IMR-90 (cell line): Measurements from ENCODE around the gene HRH1. TPM values are rescaled to one million over a fixed set of nuclear protein-coding genes. Genes with fewer than 3 reads are reported as not detected.

ENCODE experiments used
- ATAC-seq: fragments of 200-7000 bp; cut with Tn5 transposase; 2 replicates; pipeline ENCODE4 v1.9.1; 2020; ENCODE audit warnings: low read depth, mild to moderate bottlenecking, moderate library complexity
- BruUV-seq: library from RNA; stranded (reverse); fragments of 400-500 nt; replicated peaks from 2 replicates; lab custom pipeline; 2021; lab: Mats Ljungman, UMichigan
- CTCF ChIA-PET: fragments of 300-600 bp; formaldehyde crosslinking; extraction: SDS; loops from one replicate; lab custom pipeline; 2021; ENCODE audit warnings: antibody characterized with exemption; lab: Yijun Ruan, JAX
- POLR2A ChIA-PET: fragments of 300-600 bp; sonication (Branson Sonifier 250); formaldehyde crosslinking; loops from one replicate; lab custom pipeline; 2022; ENCODE audit warnings: antibody characterized with exemption; ENCODE audit not compliant: unreplicated experiment; lab: Charles Lee
- DNase-seq: peaks from one replicate; pipeline ENCODE4 v3.0.0; 2013
- H2AFZ ChIP-seq: replicated peaks from 2 replicates; pipeline ENCODE3; 2013; ENCODE audit warnings: low read length, mild to moderate bottlenecking; ENCODE audit not compliant: poor library complexity
- H2AK5ac ChIP-seq: 2 replicates; pipeline ENCODE4 v1.6.1; 2013; ENCODE audit warnings: low read depth, low read length, inconsistent platforms
- H2AK9ac ChIP-seq: replicated peaks from 2 replicates; pipeline ENCODE3; 2013; ENCODE audit warnings: mild to moderate bottlenecking, low read depth, low read length, moderate library complexity; ENCODE audit not compliant: poor library complexity
- H2BK120ac ChIP-seq: 2 replicates; pipeline ENCODE4 v1.6.1; 2013; ENCODE audit warnings: low read depth, low read length, inconsistent platforms
- H2BK15ac ChIP-seq: 3 replicates; pipeline ENCODE4 v1.6.1; 2013; ENCODE audit warnings: low read depth, low read length, inconsistent platforms
- H2BK20ac ChIP-seq: 2 replicates; pipeline ENCODE4 v1.6.1; 2013; ENCODE audit warnings: low read depth, mild to moderate bottlenecking, inconsistent platforms, low read length, moderate library complexity
- H2BK5ac ChIP-seq: 2 replicates; pipeline ENCODE4 v1.6.1; 2013; ENCODE audit warnings: mild to moderate bottlenecking, low read depth, low read length, inconsistent platforms; ENCODE audit not compliant: poor library complexity, severe bottlenecking
- H3K14ac ChIP-seq: replicated peaks from 2 replicates; pipeline ENCODE4 v1.6.1; 2013; ENCODE audit warnings: low read depth, low read length, inconsistent platforms
- H3K18ac ChIP-seq: 2 replicates; pipeline ENCODE4 v1.6.1; 2013; ENCODE audit warnings: low read depth, low read length, control low read depth
- H3K23ac ChIP-seq: 2 replicates; pipeline ENCODE4 v1.6.1; 2013; ENCODE audit warnings: low read depth, low read length, inconsistent platforms
- H3K27ac ChIP-seq: 2 replicates; pipeline ENCODE4 v1.5.1; 2013; ENCODE audit warnings: mild to moderate bottlenecking, control low read depth, low read length; ENCODE audit not compliant: insufficient read depth
- H3K27me3 ChIP-seq: 2 replicates; pipeline ENCODE4 v1.6.1; 2013; ENCODE audit warnings: low read length; ENCODE audit not compliant: control insufficient read depth, insufficient read depth
- H3K36me3 ChIP-seq: 2 replicates; pipeline ENCODE4 v1.6.1; 2013; ENCODE audit warnings: low read length, mixed read lengths; ENCODE audit not compliant: control insufficient read depth, insufficient read depth
- H3K4ac ChIP-seq: 2 replicates; pipeline ENCODE4 v1.6.1; 2013; ENCODE audit warnings: low read depth, low read length, inconsistent platforms
- H3K4me1 ChIP-seq: 2 replicates; pipeline ENCODE4 v1.6.1; 2013; ENCODE audit warnings: low read length, mixed read lengths; ENCODE audit not compliant: control insufficient read depth, insufficient read depth
- H3K4me2 ChIP-seq: 2 replicates; pipeline ENCODE4 v1.6.1; 2013; ENCODE audit warnings: low read depth, mild to moderate bottlenecking, control low read depth, low read length, moderate library complexity
- H3K4me3 ChIP-seq: 2 replicates; pipeline ENCODE4 v1.5.1; 2013; ENCODE audit warnings: low read depth, mild to moderate bottlenecking, control low read depth, low read length, moderate library complexity; ENCODE audit not compliant: insufficient read depth
- H3K56ac ChIP-seq: 2 replicates; pipeline ENCODE4 v1.6.1; 2013; ENCODE audit warnings: low read length, inconsistent platforms; ENCODE audit not compliant: insufficient read depth; ENCODE audit errors: extremely low read depth
- H3K79me1 ChIP-seq, 2 experiments: 2 replicates each; pipeline ENCODE4 v1.6.1; 2013; ENCODE audit warnings: low read length in 2 of 2, inconsistent platforms in 1 of 2, low read depth in 1 of 2
- H3K9ac ChIP-seq: 2 replicates; pipeline ENCODE4 v1.6.1; 2013; ENCODE audit warnings: low read depth, low read length, control low read depth
- H3K9me1 ChIP-seq: 2 replicates; pipeline ENCODE4 v1.6.1; 2013; ENCODE audit warnings: low read length, inconsistent platforms; ENCODE audit not compliant: insufficient read depth
- H3K9me3 ChIP-seq: 2 replicates; pipeline ENCODE4 v1.6.1; 2013; ENCODE audit warnings: low read length; ENCODE audit not compliant: control insufficient read depth, insufficient read depth
- H4K20me1 ChIP-seq: 2 replicates; pipeline ENCODE4 v1.6.1; 2013; ENCODE audit warnings: low read length, inconsistent platforms; ENCODE audit not compliant: insufficient read depth
- H4K5ac ChIP-seq: 2 replicates; pipeline ENCODE4 v1.6.1; 2013; ENCODE audit warnings: mild to moderate bottlenecking, low read depth, low read length, control low read depth
- H4K8ac ChIP-seq, 2 experiments: 2 replicates each; pipeline ENCODE4 v1.6.1; 2013; ENCODE audit warnings: low read depth in 2 of 2, low read length in 2 of 2, control low read depth in 1 of 2, inconsistent platforms in 1 of 2
- H4K91ac ChIP-seq: 2 replicates; pipeline ENCODE4 v1.6.1; 2013; ENCODE audit warnings: low read depth, low read length, inconsistent platforms; ENCODE audit not compliant: insufficient read depth
- BHLHE40 ChIP-seq: fragments of 150-350 bp; IDR thresholded peaks from 2 replicates; pipeline ENCODE4 v1.6.1; 2016; ENCODE audit warnings: mild to moderate bottlenecking, low read depth, low read length
- CEBPB ChIP-seq: IDR thresholded peaks from 2 replicates; pipeline ENCODE4 v1.6.1; 2012; ENCODE audit warnings: low read depth, low read length, improper control_type of control experiment
- CHD1 ChIP-seq: IDR thresholded peaks from 2 replicates; pipeline ENCODE4 v1.6.1; 2012; ENCODE audit warnings: low read depth, low read length, improper control_type of control experiment
- FOS ChIP-seq: fragments of 150-350 bp; IDR thresholded peaks from 2 replicates; pipeline ENCODE4 v1.6.1; 2016; ENCODE audit warnings: low read depth, low read length
- MAFK ChIP-seq: IDR thresholded peaks from 2 replicates; pipeline ENCODE4 v1.6.1; 2012; ENCODE audit warnings: low read depth, low read length, improper control_type of control experiment
- MAZ ChIP-seq: IDR thresholded peaks from 2 replicates; pipeline ENCODE4 v1.6.1; 2012; ENCODE audit warnings: low read depth, mild to moderate bottlenecking, low read length, improper control_type of control experiment, moderate library complexity, borderline replicate concordance
- MXI1 ChIP-seq: IDR thresholded peaks from 2 replicates; pipeline ENCODE4 v1.6.1; 2012; ENCODE audit warnings: low read depth, mild to moderate bottlenecking, low read length, moderate library complexity, borderline replicate concordance
- NFE2L2 ChIP-seq: fragments of 150-350 bp; IDR thresholded peaks from 2 replicates; pipeline ENCODE4 v1.6.1; 2016; ENCODE audit warnings: low read depth, mild to moderate bottlenecking, low read length
- POLR2A ChIP-seq: IDR thresholded peaks from 2 replicates; pipeline ENCODE4 v1.6.1; 2012; ENCODE audit warnings: mild to moderate bottlenecking, low read depth, low read length
- RAD21 ChIP-seq: IDR thresholded peaks from 2 replicates; pipeline ENCODE4 v1.6.1; 2012; ENCODE audit warnings: low read length, improper control_type of control experiment
- RCOR1 ChIP-seq: IDR thresholded peaks from 2 replicates; pipeline ENCODE4 v1.6.1; 2012; ENCODE audit warnings: mild to moderate bottlenecking, low read length, improper control_type of control experiment; ENCODE audit not compliant: insufficient replicate concordance
- RFX5 ChIP-seq: IDR thresholded peaks from 2 replicates; pipeline ENCODE4 v1.8.0; 2012; ENCODE audit warnings: low read depth, mild to moderate bottlenecking, low read length, moderate library complexity
- SMC3 ChIP-seq: fragments of 150-350 bp; IDR thresholded peaks from 2 replicates; pipeline ENCODE4 v1.6.1; 2016; ENCODE audit warnings: low read depth, mild to moderate bottlenecking, antibody characterized with exemption, low read length, moderate library complexity
- WGBS, 2 experiments: methylation state at CpG; one replicate each; pipeline versions ENCODE4 v1.1.5 to v1.1.7; 2013; ENCODE audit warnings: missing lambda C conversion rate in 2 of 2; ENCODE audit not compliant: insufficient read length in 1 of 2; ENCODE audit errors: extremely low coverage in 2 of 2; 5-methylcytosine and 5-hydroxymethylcytosine counted together
- dilution Hi-C: fragments of 300-500 bp; cut with HindIII; formaldehyde crosslinking; loops from one replicate; pipeline ENCODE4 v1.14.3; 2018; ENCODE audit warnings: low sequenced_read_pairs; ENCODE audit not compliant: unreplicated experiment
- in situ Hi-C: fragments of 300-500 bp; cut with MboI; formaldehyde crosslinking; loops from 3 replicates; pipeline ENCODE4 v1.14.3; 2019; ENCODE audit warnings: low sequenced_read_pairs, inconsistent platforms, mixed read lengths
- intact Hi-C: fragments of 100-400 bp; cut with micrococcal nuclease; formaldehyde crosslinking; loops from 2 replicates; pipeline ENCODE4 v1.10.0; 2022
- polyA plus RNA-seq, 3 experiments: library from polyadenylated mRNA; depleted of rRNA; stranded (reverse); fragments of >200 nt; gene quantifications; 2 replicates each; pipeline ENCODE4 v1.2.3, GENCODE V29; 2012; ENCODE audit warnings: low replicate concordance in 1 of 3
- total RNA-seq: library from RNA; depleted of rRNA; stranded (reverse); fragments of >200 nt; gene quantifications from 2 replicates; pipeline ENCODE4 v1.2.3, GENCODE V29; 2012
- TF ChIP-seq, protein P1 (sequence below): fragments of 150-350 bp; IDR thresholded peaks from 2 replicates; pipeline ENCODE4 v1.6.1; 2017; ENCODE audit warnings: mild to moderate bottlenecking, antibody characterized with exemption, low read length, low read depth
- TF ChIP-seq, protein P2 (sequence below): fragments of 150-350 bp; IDR thresholded peaks from 2 replicates; pipeline ENCODE4 v1.6.1; 2016; ENCODE audit warnings: low read depth, mild to moderate bottlenecking, low read length, moderate library complexity, borderline replicate concordance
- TF ChIP-seq, protein P3 (sequence below): conservative IDR thresholded peaks from 2 replicates; pipeline ENCODE4 v1.5.1; 2012; ENCODE audit warnings: mild to moderate bottlenecking, low read depth, low read length, improper control_type of control experiment

The HRH1 gene
- total and polyA plus RNA-seq, 2 of the 4 experiments (the other 2 are of a cell fraction): 7.6 to 16.1 TPM

DNA sequence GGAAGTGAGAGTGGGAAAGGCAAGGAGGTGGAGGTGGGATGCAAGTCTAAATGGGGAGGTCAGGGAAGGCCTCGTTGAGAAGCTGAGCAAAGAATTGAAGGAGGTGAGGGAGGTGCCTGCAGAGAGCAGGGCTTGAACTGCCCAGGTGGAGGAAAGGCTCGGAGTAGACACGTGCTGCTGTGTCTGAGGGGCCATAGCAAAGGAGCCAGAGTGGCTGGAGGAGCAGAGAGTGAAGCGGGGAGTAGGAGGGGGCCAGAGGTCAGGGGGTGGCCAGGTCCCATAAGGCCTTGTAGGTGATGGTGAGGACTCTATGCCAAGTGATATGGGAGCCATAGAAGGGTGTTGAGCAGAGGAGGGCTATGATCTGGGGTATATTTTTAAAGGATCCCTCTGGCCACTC lies 21.4 kb upstream of the HRH1 start:
- H4K91ac ChIP-seq: no peak overlapping the region; the same call in 1 of the 2 replicates
- ATAC-seq (no peak), DNase-seq (no peak)
- no peak overlapping the region for H2AK5ac ChIP-seq
- CTCF ChIA-PET: no interaction called here
- H3K56ac ChIP-seq: no peak overlapping the region
- POLR2A ChIA-PET: no interaction called here
- no peak overlapping the region for H3K9ac ChIP-seq
- dilution Hi-C loops: no loop called here
- H3K27me3 ChIP-seq: no peaks in the 10 kb centered on the region
- peak overlapping the region; percentile 27 for H2AFZ ChIP-seq
- no peak overlapping the region for H2BK15ac ChIP-seq
- H3K36me3 ChIP-seq: no peaks in the 10 kb centered on the region
- peaks cover 10% of the 10 kb centered on the region for H3K9me1 ChIP-seq
- H3K23ac ChIP-seq: no peak overlapping the region
- no peak overlapping the region for H3K4ac ChIP-seq
- no peak overlapping the region for H2BK5ac ChIP-seq
- H3K4me3 ChIP-seq: no peak overlapping the region
- H3K27ac ChIP-seq: no peak overlapping the region
- no peak for TF ChIP-seq POLR2A
- no peak for TF ChIP-seq MAFK
- no peak for TF ChIP-seq RFX5
- TF ChIP-seq RCOR1: no peak
- no peak for TF ChIP-seq CEBPB
- no peak for TF ChIP-seq RAD21
- no peak for TF ChIP-seq SMC3
- TF ChIP-seq, protein P1, sequence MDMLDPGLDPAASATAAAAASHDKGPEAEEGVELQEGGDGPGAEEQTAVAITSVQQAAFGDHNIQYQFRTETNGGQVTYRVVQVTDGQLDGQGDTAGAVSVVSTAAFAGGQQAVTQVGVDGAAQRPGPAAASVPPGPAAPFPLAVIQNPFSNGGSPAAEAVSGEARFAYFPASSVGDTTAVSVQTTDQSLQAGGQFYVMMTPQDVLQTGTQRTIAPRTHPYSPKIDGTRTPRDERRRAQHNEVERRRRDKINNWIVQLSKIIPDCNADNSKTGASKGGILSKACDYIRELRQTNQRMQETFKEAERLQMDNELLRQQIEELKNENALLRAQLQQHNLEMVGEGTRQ: no peak
- TF ChIP-seq CHD1: no peak
- TF ChIP-seq, protein P2, sequence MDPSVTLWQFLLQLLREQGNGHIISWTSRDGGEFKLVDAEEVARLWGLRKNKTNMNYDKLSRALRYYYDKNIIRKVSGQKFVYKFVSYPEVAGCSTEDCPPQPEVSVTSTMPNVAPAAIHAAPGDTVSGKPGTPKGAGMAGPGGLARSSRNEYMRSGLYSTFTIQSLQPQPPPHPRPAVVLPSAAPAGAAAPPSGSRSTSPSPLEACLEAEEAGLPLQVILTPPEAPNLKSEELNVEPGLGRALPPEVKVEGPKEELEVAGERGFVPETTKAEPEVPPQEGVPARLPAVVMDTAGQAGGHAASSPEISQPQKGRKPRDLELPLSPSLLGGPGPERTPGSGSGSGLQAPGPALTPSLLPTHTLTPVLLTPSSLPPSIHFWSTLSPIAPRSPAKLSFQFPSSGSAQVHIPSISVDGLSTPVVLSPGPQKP: no peak
- TF ChIP-seq, protein P3, sequence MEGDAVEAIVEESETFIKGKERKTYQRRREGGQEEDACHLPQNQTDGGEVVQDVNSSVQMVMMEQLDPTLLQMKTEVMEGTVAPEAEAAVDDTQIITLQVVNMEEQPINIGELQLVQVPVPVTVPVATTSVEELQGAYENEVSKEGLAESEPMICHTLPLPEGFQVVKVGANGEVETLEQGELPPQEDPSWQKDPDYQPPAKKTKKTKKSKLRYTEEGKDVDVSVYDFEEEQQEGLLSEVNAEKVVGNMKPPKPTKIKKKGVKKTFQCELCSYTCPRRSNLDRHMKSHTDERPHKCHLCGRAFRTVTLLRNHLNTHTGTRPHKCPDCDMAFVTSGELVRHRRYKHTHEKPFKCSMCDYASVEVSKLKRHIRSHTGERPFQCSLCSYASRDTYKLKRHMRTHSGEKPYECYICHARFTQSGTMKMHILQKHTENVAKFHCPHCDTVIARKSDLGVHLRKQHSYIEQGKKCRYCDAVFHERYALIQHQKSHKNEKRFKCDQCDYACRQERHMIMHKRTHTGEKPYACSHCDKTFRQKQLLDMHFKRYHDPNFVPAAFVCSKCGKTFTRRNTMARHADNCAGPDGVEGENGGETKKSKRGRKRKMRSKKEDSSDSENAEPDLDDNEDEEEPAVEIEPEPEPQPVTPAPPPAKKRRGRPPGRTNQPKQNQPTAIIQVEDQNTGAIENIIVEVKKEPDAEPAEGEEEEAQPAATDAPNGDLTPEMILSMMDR: no peak
- TF ChIP-seq BHLHE40: no peak
- TF ChIP-seq MAZ: no peak
- TF ChIP-seq NFE2L2: no peak
- TF ChIP-seq FOS: no peak
- no peak for TF ChIP-seq MXI1
- in situ Hi-C loops: no loop called here
- no peak overlapping the region for H3K18ac ChIP-seq
- H3K4me2 ChIP-seq: no peak overlapping the region
- no peaks in the 10 kb centered on the region for H3K9me3 ChIP-seq
- H4K5ac ChIP-seq: no peak overlapping the region
- peaks cover 8% of the 10 kb centered on the region for H3K4me1 ChIP-seq
- H4K8ac ChIP-seq: no peak overlapping the region
- no peak overlapping the region for H2BK120ac ChIP-seq
- H2BK20ac ChIP-seq: no peak overlapping the region
- WGBS, 2 experiments: 89% methylated on average over 3 of the region's 4 CpGs; no CpG with 5 or more reads in 1 of the 2 experiments
- no TSS peak for BruUV-seq
- intact Hi-C loops: loop anchor here (10.0 kb wide), 1 partner anchor 188 kb away; no protein-coding TSS in a partner anchor
- no peaks in the 10 kb centered on the region for H3K79me1 ChIP-seq
- H4K20me1 ChIP-seq: peaks cover 3% of the 10 kb centered on the region; the same call in 1 of the 2 replicates
- no peak overlapping the region for H3K14ac ChIP-seq
- no peak overlapping the region for H2AK9ac ChIP-seq
